Tracheal epithelial cell (primary cell): ENCODE results near the gene KCNMA1. TPM values are rescaled to one million over a fixed set of nuclear protein-coding genes. Genes with fewer than 3 reads are reported as not detected.

ENCODE experiments used
- total RNA-seq: library from RNA; depleted of rRNA; stranded (reverse); fragments of >200 nt; gene quantifications from 2 replicates; pipeline ENCODE4 v1.2.1, GENCODE V29; 2014

Gene KCNMA1
- 11.1 and 16.8 TPM in 2 replicates for total RNA-seq

DNA sequence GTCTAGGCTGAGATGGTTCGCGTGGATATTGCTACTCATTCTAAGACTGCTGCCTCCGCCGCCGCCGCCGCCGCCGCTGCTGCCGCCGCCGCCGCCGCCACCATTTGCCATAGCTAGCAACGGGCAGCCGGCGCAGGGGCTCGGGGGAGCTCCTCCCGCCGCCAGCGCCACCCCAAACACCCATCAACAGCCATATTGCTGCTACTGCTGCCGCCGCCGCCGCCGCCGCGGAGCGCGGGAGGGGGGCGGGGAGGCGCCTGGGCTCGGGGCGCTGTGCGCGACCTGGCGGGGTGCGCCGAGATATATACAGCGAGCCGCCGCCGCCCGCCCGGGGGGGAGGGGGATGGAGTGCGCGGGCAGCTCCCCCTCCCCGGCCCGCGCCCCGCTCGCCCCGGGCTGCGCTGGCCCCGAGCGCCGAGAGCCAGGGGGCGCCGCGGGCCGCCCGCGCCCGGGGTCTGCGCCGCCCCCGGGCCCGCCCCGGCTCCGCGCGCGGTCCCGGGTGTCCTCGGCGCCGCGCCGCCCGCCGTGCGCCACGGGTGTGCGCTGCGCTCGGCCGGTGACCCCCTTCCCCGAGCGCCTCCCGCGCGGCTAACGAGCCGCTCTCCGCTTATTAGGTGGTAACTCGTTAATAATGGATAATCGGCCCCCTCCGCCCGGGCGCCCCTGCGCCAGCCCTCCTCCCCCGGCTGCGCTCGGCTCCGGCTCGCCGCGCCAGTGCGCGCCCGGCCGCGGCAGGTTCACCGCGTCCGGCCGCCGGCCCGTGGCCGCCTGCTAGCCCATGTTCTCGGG is at the start of gene KCNMA1:
Gene KCNMA1 (minus strand): TSS at position 277 of the 789 bp plus-strand sequence.

